C4-2B (cell line): ENCODE measurements around the gene HDAC4.

ENCODE experiments used
- H3K27ac ChIP-seq: fragments of 450-650 bp; 2 replicates; pipeline ENCODE4 v1.5.1; 2017
- ZFX ChIP-seq: fragments of 450-650 bp; IDR thresholded peaks from 2 replicates; pipeline ENCODE4 v1.6.1; 2017
- TF ChIP-seq, protein P1 (sequence below): fragments of 450-650 bp; conservative IDR thresholded peaks from 2 replicates; pipeline ENCODE4 v1.5.1; 2017; ENCODE audit warnings: mild to moderate bottlenecking

The HDAC4 gene

DNA sequence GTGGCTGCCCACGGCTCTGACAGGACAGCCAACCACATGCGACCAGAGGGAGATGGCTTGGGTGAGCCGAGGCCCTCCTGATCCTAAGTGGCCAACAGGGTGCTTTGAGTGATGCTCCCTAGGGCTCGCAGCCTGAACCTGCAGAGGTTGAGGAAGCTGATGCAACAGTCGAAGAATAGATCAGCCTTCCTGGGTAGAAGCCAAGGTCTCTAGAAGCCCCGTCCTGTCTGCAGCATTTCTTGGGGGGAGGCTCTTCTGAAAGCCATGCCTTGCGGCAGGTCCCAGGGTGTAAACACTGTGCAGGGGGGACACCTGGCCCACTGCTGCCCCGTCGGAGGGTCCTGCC lies 136.4 kb downstream of the HDAC4 start:
- peak overlapping the region; percentile 72 for H3K27ac ChIP-seq

DNA sequence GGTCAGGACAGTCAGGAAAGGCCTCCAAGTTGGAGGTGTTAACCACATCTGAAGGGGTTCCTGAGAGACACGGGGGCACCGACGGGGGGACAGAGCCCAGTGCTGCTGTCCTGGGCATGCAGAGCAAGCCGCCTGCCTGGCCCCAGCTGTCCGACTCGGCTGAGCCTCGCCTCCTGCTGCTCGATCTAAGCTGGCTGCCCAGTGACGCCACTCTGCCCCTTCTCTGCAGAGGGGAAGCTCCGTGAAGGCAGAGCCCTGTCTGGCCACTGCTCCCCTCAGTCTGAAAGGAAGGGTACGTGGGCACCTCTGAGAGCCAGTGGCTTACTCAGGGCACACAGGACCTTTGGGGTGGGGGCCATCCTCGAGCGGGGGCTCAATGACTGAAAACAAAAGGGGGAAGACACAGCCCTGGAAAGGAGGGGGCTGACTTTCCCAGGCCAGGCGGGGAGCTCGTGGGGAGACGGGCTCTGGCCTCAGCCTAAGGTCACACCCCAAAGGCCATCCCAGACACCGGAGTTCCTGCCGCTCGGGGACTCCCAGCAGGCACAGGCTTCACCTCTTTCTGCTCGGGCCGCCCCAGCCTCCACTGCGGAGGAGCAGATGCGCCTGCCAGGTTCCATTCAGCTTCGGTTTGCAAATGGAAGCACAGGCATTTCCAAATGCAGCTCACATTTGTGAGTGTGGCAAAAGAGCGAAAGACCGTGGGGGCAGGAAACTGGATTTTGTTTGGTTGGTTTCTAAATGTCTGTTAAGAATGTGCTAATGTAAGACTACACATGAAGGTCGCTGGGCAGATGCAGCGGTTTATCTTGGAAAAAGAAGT lies 136.9 kb downstream of the HDAC4 start:
- H3K27ac ChIP-seq: peak overlapping the region; percentile 72
- no peak for TF ChIP-seq ZFX
- TF ChIP-seq, protein P1, sequence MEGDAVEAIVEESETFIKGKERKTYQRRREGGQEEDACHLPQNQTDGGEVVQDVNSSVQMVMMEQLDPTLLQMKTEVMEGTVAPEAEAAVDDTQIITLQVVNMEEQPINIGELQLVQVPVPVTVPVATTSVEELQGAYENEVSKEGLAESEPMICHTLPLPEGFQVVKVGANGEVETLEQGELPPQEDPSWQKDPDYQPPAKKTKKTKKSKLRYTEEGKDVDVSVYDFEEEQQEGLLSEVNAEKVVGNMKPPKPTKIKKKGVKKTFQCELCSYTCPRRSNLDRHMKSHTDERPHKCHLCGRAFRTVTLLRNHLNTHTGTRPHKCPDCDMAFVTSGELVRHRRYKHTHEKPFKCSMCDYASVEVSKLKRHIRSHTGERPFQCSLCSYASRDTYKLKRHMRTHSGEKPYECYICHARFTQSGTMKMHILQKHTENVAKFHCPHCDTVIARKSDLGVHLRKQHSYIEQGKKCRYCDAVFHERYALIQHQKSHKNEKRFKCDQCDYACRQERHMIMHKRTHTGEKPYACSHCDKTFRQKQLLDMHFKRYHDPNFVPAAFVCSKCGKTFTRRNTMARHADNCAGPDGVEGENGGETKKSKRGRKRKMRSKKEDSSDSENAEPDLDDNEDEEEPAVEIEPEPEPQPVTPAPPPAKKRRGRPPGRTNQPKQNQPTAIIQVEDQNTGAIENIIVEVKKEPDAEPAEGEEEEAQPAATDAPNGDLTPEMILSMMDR: no peak

More for the DNA sequence above, 136.4 kb downstream of the HDAC4 start:
- no peak for TF ChIP-seq ZFX
- TF ChIP-seq, protein P1: no peak

DNA sequence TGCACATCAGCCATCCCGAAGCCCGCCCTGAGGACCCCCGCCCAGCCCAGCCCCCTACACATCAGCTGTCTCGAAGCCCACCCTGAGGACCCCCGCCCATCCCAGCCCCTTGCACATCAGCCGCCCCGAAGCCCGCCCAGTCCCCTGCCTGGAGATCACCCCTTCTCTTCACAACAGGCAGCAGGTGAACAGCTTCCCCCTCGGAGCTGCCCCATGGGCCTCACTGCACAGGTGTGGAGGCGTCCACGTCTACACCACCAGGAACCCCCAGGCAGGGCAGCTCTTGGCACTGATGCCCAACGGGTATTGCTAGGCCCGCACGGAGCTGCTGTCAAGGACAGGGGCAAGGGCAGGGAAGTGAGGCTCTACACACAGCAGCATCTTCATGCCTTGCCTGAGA lies 137.6 kb downstream of the HDAC4 start:
- TF ChIP-seq, protein P1: no peak
- no peak for TF ChIP-seq ZFX
- no peak overlapping the region for H3K27ac ChIP-seq

DNA sequence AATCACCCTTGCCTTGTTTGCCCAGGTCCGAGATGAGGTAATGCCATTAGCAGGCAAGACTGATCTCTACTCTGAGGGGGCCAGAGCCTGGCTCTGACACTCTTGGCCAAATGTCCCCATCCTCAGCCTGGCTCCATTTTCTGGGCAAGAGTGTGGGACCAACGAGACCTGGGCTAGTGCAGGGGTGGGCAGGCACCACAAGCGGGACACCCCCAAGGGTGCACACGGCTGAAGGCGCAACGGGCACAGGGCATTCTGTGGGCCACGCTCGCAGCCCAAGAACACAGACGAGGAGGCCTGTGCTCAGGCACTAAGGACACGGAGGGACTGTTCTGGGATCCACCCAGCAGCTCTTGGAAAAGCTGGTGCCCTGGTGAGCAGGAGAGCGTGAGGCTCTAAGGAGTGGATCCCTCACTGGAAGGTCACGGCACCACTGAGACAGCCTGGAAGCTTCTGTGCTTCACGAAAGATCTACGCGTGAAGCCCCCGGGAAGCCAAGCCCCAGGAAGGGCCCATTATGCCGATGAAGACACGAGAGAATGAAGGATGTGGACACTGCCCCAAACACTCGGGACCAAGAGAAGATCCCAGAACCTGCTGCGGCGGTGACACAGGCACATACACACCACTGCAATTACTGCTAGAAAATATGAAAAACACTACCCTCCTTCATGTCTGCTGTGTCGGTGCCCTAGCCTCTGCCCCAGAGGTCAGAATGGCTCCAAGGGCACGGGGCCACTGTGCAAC lies 138.2 kb downstream of the HDAC4 start:
- no peak overlapping the region for H3K27ac ChIP-seq
- TF ChIP-seq ZFX: no peak
- TF ChIP-seq, protein P1: no peak

DNA sequence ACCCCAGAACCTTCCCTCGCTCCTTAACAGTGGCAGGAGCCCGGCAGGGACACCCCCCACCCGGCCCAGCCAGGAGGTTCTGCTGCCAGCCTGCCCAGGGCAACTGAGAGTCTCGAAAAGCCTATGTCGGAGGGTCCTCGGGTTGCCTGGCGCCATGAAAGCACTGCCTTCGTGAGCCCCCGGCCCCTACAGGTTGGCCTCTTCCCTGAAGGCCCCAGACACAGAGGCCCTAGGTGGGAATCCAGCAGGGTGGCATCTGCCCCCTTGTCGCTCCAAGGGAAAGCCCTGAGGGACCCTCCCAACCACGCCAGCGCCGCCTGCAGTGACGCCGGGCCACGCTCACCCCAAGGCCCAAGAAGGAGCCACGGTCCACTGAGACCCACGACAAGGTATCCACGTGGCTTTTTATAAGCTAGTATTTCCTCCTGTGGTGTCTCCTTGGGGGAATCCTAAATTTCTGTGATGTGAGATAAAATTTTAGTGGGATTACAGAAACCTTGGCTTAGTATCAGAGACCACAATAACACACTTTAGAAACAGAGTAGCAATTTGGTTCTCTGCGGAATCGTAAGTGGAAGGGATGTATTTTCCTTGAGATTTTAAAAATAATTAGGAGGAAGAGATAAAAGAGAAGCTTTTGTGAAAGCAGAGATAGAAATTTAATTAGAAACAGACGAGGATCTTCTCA lies 138.9 kb downstream of the HDAC4 start:
- no peak for TF ChIP-seq ZFX
- TF ChIP-seq, protein P1: no peak

DNA sequence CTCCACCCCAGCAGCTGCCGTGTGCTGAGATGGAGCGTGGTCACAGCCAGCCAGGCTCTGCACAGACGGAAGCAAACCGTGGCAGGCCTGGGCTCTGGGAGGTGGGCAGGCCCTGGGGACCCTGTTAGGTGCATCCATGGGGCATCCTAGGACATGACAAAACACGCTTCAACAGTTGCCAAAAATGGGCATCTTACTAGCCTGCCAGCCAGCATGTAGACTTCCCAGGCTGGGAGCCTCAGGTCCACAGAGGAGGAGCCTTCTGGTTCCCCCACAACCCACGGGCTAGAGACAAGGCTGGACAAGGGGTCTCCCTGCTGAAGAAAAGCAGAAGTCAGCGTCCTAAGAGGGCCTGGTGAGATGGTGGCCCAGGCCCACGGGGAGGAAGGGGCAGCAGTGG lies 139.5 kb downstream of the HDAC4 start:
- no peak for TF ChIP-seq ZFX
- TF ChIP-seq, protein P1: no peak
- no peak overlapping the region for H3K27ac ChIP-seq

More for the DNA sequence above, 138.9 kb downstream of the HDAC4 start:
- no peak overlapping the region for H3K27ac ChIP-seq
